Astrocyte (in vitro differentiated cells and primary cell): Measurements from ENCODE around the gene FCGR3A.
"Not testable (repeated sequence)": the region's sequence is repeated elsewhere in the genome, so short reads cannot be mapped to it uniquely, and the experiment has no call there.

Source experiments
- CTCF ChIP-seq: IDR thresholded peaks from 2 replicates; pipeline ENCODE4 v1.5.1; 2011; ENCODE audit warnings: low read depth, mild to moderate bottlenecking, inconsistent platforms, low read length, moderate library complexity; ENCODE audit not compliant: insufficient read depth
- EZH2 ChIP-seq: IDR thresholded peaks from 2 replicates; pipeline ENCODE4 v1.6.1; 2012; ENCODE audit warnings: mild to moderate bottlenecking, low read length, inconsistent platforms; ENCODE audit not compliant: insufficient read depth

- not testable (repeated sequence) for TF ChIP-seq CTCF, EZH2
Observed at GRCh38 chr1:161562441-161562840, 12.8 kb upstream of the FCGR3A start.
